ENCODE data around the gene STK11. TPM values are rescaled to one million over a fixed set of nuclear protein-coding genes. Genes with fewer than 3 reads are reported as not detected.
A peak's percentile ranks its signal among the peaks of the same experiment; 100 is the strongest.

STK11 gene
- total RNA-seq, 1 experiment from 2014 or later: 56.7 TPM

- H3K27me3 Mint-ChIP-seq (ENCODE audit: insufficient read depth, unreplicated experiment): no peaks in the 10 kb centered on the region
- H3K36me3 Mint-ChIP-seq (ENCODE audit: insufficient read depth, unreplicated experiment): peaks cover 8% of the 10 kb centered on the region
- DNase-seq: no peak
- no peaks in the 10 kb centered on the region for H3K9me3 Mint-ChIP-seq (ENCODE audit: unreplicated experiment)
- intact Hi-C loops (cut with micrococcal nuclease; ENCODE audit: unreplicated experiment): no loop called here
- H3K4me3 Mint-ChIP-seq (ENCODE audit: unreplicated experiment): peak overlapping the region; percentile 77
- Histone ChIP-seq H3K9me3 (no peaks in the 10 kb centered on the region), H3K36me3 (ENCODE audit: control insufficient read depth, insufficient read depth, low read length) (no peaks in the 10 kb centered on the region), H3K27me3 (replicated peaks; ENCODE audit: control insufficient read depth, insufficient read depth, low read length) (no peaks in the 10 kb centered on the region), H3K4me3 (ENCODE audit: low read depth, low read length) (peak overlapping the region; percentile 79), H3K4me1 (peaks cover 15% of the 10 kb centered on the region)
- no peaks in the 10 kb centered on the region for H3K4me1 Mint-ChIP-seq (ENCODE audit: low read depth, unreplicated experiment)
- TF ChIP-seq CTCF (IDR thresholded peaks at IDR 0.05; ENCODE audit: insufficient read depth in 1 of 2, low read depth in 1 of 2, low read length in 1 of 2, severe bottlenecking in 1 of 2, unreplicated experiment in 1 of 2): no peak
- CTCF ChIA-PET: no interaction called here
- BruUV-seq (replicated peaks): no TSS peak
- H3K27ac Mint-ChIP-seq (ENCODE audit: unreplicated experiment): no peak overlapping the region
- POLR2A ChIA-PET: no interaction called here
Measured at GRCh38 chr19:1236576-1236975, 31.0 kb downstream of the STK11 start.

GRCh38 chr19:1237027-1237659 lies 31.6 kb downstream of the STK11 start:
- peak overlapping the region; percentile 79 for H3K4me3 ChIP-seq (ENCODE audit: low read depth, low read length)
- DNase-seq: no peak
- H3K27me3 ChIP-seq (replicated peaks; ENCODE audit: control insufficient read depth, insufficient read depth, low read length): no peaks in the 10 kb centered on the region
- no peak overlapping the region for H3K27ac Mint-ChIP-seq (ENCODE audit: unreplicated experiment)
- CTCF ChIA-PET: no interaction called here
- POLR2A ChIA-PET: no interaction called here
- H3K4me3 Mint-ChIP-seq (ENCODE audit: unreplicated experiment): peak overlapping the region; percentile 77
- no peaks in the 10 kb centered on the region for H3K9me3 ChIP-seq
- no peaks in the 10 kb centered on the region for H3K9me3 Mint-ChIP-seq (ENCODE audit: unreplicated experiment)
- peaks cover 8% of the 10 kb centered on the region for H3K36me3 Mint-ChIP-seq (ENCODE audit: insufficient read depth, unreplicated experiment)
- H3K27me3 Mint-ChIP-seq (ENCODE audit: insufficient read depth, unreplicated experiment): no peaks in the 10 kb centered on the region
- no TSS peak for BruUV-seq (replicated peaks)
- no peak for TF ChIP-seq CTCF (IDR thresholded peaks at IDR 0.05; ENCODE audit: insufficient read depth in 1 of 2, low read depth in 1 of 2, low read length in 1 of 2, severe bottlenecking in 1 of 2, unreplicated experiment in 1 of 2)
- H3K36me3 ChIP-seq (ENCODE audit: control insufficient read depth, insufficient read depth, low read length): no peaks in the 10 kb centered on the region
- intact Hi-C loops (cut with micrococcal nuclease; ENCODE audit: unreplicated experiment): no loop called here
- H3K4me1 Mint-ChIP-seq (ENCODE audit: low read depth, unreplicated experiment): no peaks in the 10 kb centered on the region
- peaks cover 15% of the 10 kb centered on the region for H3K4me1 ChIP-seq

- Mint-ChIP-seq H3K27me3 (ENCODE audit: insufficient read depth, unreplicated experiment) (no peaks in the 10 kb centered on the region), H3K4me1 (ENCODE audit: low read depth, unreplicated experiment) (no peaks in the 10 kb centered on the region), H3K36me3 (ENCODE audit: insufficient read depth, unreplicated experiment) (peaks cover 13% of the 10 kb centered on the region), H3K4me3 (ENCODE audit: unreplicated experiment) (peak within 1 kb of the TSS; percentile 77), H3K9me3 (ENCODE audit: unreplicated experiment) (no peaks in the 10 kb centered on the region), H3K27ac (ENCODE audit: unreplicated experiment) (peak within 1 kb of the TSS; percentile 59)
- H3K27me3 ChIP-seq (replicated peaks; ENCODE audit: control insufficient read depth, insufficient read depth, low read length): no peaks in the 10 kb centered on the region
- DNase-seq: peak in 1 of 2 experiments; percentile 63
- peak within 1 kb of the TSS; percentile 79 for H3K4me3 ChIP-seq (ENCODE audit: low read depth, low read length)
- peaks cover 22% of the 10 kb centered on the region for H3K4me1 ChIP-seq
- no TSS peak for BruUV-seq (replicated peaks)
- ChIA-PET CTCF (interaction anchor here (0.5 kb wide), 1 partner anchor 173 kb away, joined by 3 read pairs; no protein-coding TSS in a partner anchor), POLR2A (interaction anchor here (0.6 to 2.1 kb wide), 2 partner anchors 31 to 56 kb away, joined by 5 to 8 read pairs; partner anchors contain the start of gene CIRBP)
- intact Hi-C loops (cut with micrococcal nuclease; ENCODE audit: unreplicated experiment): no loop called here
- no peaks in the 10 kb centered on the region for H3K9me3 ChIP-seq
- H3K36me3 ChIP-seq (ENCODE audit: control insufficient read depth, insufficient read depth, low read length): no peaks in the 10 kb centered on the region
- TF ChIP-seq CTCF (IDR thresholded peaks at IDR 0.05; ENCODE audit: insufficient read depth in 1 of 2, low read depth in 1 of 2, low read length in 1 of 2, severe bottlenecking in 1 of 2, unreplicated experiment in 1 of 2): no peak
Measured at GRCh38 chr19:1237754-1238368, 32.3 kb downstream of the STK11 start, which contains the start of gene CBARP. CBARP (minus strand) TSS chr19:1238005; CDS start chr19:1236100, 1,905 bp downstream.
